Ishikawa (cell line): ENCODE measurements around the gene MBTD1.

ENCODE experiments used
- EP300 ChIP-seq: IDR thresholded peaks from 2 replicates; pipeline ENCODE4 v1.6.1; 2012; ENCODE audit warnings: borderline replicate concordance
- REST ChIP-seq: IDR thresholded peaks from 2 replicates; pipeline ENCODE4 v1.6.1; 2012; ENCODE audit warnings: low read depth, mild to moderate bottlenecking
- TAF1 ChIP-seq: IDR thresholded peaks from 2 replicates; pipeline ENCODE4 v1.6.1; 2012; ENCODE audit warnings: low read depth, mild to moderate bottlenecking
- YY1 ChIP-seq: IDR thresholded peaks from 2 replicates; pipeline ENCODE4 v1.6.1; 2012; ENCODE audit warnings: low read depth

GRCh38 chr17:51197754-51198153 is 62.1 kb downstream of the MBTD1 start:
- TF ChIP-seq TAF1 = no peak
- no peak for TF ChIP-seq EP300
- no peak for TF ChIP-seq YY1
- peak; percentile 20; the same call in 1 of the 2 replicates for TF ChIP-seq REST
